Neutrophil (primary cell): Measurements from ENCODE around the gene MYBBP1A.

ENCODE experiments used
- H3K27ac ChIP-seq: fragments of 200-600 bp; sonication (generic); 2 replicates; pipeline ENCODE4 v1.5.1; 2016; ENCODE audit warnings: mild to moderate bottlenecking, moderate library complexity
- H3K27me3 ChIP-seq: fragments of 200-600 bp; sonication (generic); 2 replicates; pipeline ENCODE4 v1.6.0; 2016; ENCODE audit warnings: mild to moderate bottlenecking
- H3K36me3 ChIP-seq: fragments of 200-600 bp; sonication (generic); 2 replicates; pipeline ENCODE4 v1.5.1; 2017
- H3K4me1 ChIP-seq, 2 experiments: fragments of 200-600 bp in 1 of 2; sonication (generic) in 1 of 2; 1 replicate in 1 of 2; 2 replicates in 1 of 2; pipeline versions ENCODE4 v1.5.1 to v1.6.1; 2013 to 2016; ENCODE audit warnings: low read depth in 1 of 2, low read length in 1 of 2, mild to moderate bottlenecking in 1 of 2, moderate library complexity in 1 of 2; ENCODE audit not compliant: control insufficient read depth in 1 of 2, insufficient read depth in 1 of 2
- H3K4me3 ChIP-seq, 2 experiments: fragments of 200-600 bp in 1 of 2; sonication (generic) in 1 of 2; 1 replicate in 1 of 2; 2 replicates in 1 of 2; pipeline ENCODE4 v1.5.1; 2013 to 2016; ENCODE audit warnings: low read depth in 1 of 2, low read length in 1 of 2, mild to moderate bottlenecking in 1 of 2, moderate library complexity in 1 of 2
- H3K9me3 ChIP-seq: fragments of 200-600 bp; sonication (generic); 2 replicates; pipeline ENCODE4 v1.5.1; 2016
- TF ChIP-seq, protein P1 (sequence below): fragments of 200-600 bp; sonication (generic); IDR thresholded peaks from 2 replicates; pipeline ENCODE4 v1.5.1; 2016; ENCODE audit warnings: antibody characterized with exemption

The MYBBP1A gene

DNA sequence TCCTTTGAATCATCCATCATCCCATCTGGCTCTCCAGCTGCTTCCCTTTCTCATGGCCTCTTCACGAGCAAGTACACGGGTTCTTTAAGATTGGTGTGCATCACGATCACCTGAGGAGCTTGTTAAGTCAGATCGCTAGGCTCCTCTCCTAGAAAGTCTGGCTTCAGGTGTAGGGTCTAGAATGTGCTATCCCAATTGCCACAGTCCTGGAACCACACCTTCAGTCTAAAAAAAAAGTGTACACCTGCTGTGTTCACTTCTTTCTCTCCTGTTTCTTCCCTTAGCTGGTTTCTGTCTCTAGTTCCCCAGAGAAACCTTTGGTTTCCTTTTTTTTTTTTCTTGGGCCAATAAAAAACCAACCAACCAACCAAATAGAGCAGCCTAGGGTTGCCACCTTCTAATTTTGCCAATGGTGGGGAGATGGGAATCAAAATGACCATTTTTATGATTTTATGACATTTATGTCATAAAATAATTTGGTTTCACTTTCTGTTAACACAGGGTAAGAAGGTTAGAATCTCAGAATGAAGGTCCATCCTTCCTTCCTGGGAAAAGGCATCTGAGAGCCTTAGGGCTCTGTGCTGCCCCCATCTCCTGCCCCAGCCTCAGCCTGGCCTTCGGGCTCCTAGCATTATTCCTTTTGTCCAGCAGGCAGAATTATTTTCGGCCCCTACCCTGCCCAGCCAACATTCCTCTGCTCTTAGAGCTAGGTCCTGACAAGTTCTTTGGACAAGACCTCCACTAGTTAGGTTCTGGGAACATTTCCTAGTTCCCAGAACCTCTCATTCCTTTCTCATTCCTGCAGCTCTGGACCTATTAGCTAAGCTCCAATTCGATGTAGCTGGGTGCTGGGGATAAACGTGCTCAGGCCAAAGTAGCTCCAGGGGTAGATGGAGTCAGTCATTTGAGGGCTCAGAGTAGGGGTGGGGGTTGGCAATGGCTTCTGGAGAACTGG, 7.1 kb upstream of the MYBBP1A start:
- H3K27ac ChIP-seq = no peak overlapping the region
- H3K4me3 ChIP-seq = no peak overlapping the region
- no peaks in the 10 kb centered on the region for H3K9me3 ChIP-seq
- peaks cover 3 to 7% of the 10 kb centered on the region in 2 experiments for H3K4me1 ChIP-seq
- H3K36me3 ChIP-seq = no peaks in the 10 kb centered on the region
- H3K27me3 ChIP-seq = no peaks in the 10 kb centered on the region
- TF ChIP-seq, protein P1, sequence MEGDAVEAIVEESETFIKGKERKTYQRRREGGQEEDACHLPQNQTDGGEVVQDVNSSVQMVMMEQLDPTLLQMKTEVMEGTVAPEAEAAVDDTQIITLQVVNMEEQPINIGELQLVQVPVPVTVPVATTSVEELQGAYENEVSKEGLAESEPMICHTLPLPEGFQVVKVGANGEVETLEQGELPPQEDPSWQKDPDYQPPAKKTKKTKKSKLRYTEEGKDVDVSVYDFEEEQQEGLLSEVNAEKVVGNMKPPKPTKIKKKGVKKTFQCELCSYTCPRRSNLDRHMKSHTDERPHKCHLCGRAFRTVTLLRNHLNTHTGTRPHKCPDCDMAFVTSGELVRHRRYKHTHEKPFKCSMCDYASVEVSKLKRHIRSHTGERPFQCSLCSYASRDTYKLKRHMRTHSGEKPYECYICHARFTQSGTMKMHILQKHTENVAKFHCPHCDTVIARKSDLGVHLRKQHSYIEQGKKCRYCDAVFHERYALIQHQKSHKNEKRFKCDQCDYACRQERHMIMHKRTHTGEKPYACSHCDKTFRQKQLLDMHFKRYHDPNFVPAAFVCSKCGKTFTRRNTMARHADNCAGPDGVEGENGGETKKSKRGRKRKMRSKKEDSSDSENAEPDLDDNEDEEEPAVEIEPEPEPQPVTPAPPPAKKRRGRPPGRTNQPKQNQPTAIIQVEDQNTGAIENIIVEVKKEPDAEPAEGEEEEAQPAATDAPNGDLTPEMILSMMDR = no peak

DNA sequence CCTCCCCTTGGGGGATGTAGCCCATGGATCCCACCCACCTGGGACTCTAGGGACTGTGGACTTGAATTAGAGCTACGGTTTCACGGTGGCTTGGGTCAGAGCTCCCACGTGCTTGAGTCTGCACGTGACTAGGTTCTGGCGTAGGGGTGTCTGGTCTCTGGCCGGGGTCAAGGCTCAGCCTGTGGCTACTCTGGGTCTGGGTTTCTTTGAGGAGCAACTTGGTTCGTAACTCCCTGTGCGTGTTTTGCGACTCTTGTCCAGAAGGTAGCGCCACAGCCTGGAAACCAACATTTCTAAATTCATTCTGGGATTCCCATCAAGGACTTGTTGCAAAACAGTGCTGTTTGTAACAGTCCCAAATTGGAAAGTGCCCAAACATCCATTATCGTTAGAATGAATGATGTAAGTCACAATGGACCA, 5.7 kb upstream of the MYBBP1A start:
- TF ChIP-seq, protein P1 = no peak
- H3K4me1 ChIP-seq = peaks cover 6 to 13% of the 10 kb centered on the region in 2 experiments
- H3K27me3 ChIP-seq = no peaks in the 10 kb centered on the region
- H3K9me3 ChIP-seq = no peaks in the 10 kb centered on the region
- H3K36me3 ChIP-seq = no peaks in the 10 kb centered on the region
- no peak overlapping the region for H3K4me3 ChIP-seq
- no peak overlapping the region for H3K27ac ChIP-seq

DNA sequence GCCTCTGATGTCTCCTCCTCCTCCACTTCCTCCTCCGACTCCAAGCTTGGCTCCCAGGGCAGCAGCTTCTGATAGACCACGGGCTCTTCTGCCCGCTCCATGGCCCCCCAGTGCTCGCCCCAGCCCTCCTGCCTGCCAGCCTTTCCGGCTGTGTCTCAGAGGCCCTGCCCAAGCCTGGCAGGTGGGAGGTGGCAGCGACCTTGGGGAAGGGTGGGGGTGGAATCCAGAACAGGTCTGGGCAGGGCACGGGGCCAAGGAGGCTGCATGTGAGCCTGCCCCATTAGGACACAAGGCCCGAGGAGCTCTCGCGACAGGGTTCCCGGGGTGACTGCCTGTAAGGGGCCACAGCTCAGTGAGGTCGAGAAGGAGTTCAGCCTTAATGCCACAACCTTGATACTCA, 5.2 kb upstream of the MYBBP1A start, which contains the start of gene GGT6:
TSS of gene GGT6 (minus strand) at position 157 of the 400 bp plus-strand sequence. CDS start at position 101, 56 bp downstream.
- TF ChIP-seq, protein P1 = no peak
- Histone ChIP-seq H3K9me3 (no peaks in the 10 kb centered on the region), H3K4me3 (no peak within 1 kb of the TSS), H3K27ac (no peak within 1 kb of the TSS), H3K4me1 (peaks cover 6 to 12% of the 10 kb centered on the region in 2 experiments), H3K36me3 (no peaks in the 10 kb centered on the region), H3K27me3 (no peaks in the 10 kb centered on the region)

DNA sequence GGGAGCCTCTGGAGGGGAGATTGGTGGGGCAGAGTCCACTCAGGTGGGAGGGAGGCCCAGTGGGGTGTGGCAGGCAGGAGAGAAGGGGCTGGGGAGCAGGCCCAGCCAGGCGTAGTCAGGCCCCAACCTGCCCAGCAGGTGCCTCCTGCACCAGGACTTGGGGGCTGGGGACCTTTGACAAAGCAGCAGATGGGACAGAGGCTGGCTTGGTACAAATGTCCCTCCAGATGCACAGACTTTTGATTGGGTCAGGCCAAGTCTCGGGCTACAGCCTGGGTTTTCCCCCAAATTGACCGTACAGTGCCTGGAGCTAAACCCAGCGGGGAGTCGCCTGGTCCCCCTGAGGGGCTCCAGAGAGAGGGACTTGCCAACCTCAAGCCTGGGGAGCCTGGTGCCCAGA, 4.8 kb upstream of the MYBBP1A start:
- H3K9me3 ChIP-seq = no peaks in the 10 kb centered on the region

DNA sequence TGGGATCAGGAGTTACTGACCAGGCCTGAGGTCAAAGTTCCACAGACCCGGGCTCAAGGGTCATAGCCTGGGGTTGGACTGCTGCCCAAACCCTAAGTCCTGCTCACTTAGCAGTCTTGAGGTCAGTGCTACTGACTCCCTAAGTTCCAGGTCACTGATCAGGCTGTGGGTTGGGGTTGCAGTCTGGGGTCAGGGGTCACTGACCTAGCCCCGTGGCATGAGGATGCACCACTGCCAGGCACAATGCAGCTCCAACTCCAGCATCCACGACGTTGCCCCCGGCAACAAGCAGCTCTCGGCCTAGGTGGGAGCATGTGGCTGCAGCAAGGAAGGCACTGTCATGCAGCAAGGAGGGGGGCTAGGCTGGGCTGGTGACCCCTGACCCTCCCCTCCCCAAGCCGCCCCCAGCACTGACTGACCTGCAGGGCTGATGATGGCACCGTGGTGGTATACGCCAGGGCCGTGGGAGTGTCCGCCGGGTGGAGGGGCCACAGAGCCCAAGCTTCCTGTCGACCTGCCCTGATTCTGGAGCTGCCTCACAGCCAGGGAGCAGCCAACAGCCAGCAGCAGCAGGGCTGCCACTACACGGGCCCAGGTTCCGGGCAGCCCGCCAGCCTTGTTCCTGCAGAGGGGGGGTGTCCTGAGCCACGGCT, 4.1 kb upstream of the MYBBP1A start:
- no peak overlapping the region for H3K27ac ChIP-seq
- no peaks in the 10 kb centered on the region for H3K27me3 ChIP-seq
- H3K9me3 ChIP-seq = no peaks in the 10 kb centered on the region
- H3K4me1 ChIP-seq = peaks cover 15 to 19% of the 10 kb centered on the region in 2 experiments
- no peaks in the 10 kb centered on the region for H3K36me3 ChIP-seq
- TF ChIP-seq, protein P1 = no peak
- H3K4me3 ChIP-seq = no peak overlapping the region

More for the DNA sequence above, 4.8 kb upstream of the MYBBP1A start:
- H3K4me3 ChIP-seq = no peak overlapping the region
- TF ChIP-seq, protein P1 = no peak
- peaks cover 8 to 12% of the 10 kb centered on the region in 2 experiments for H3K4me1 ChIP-seq
- no peaks in the 10 kb centered on the region for H3K27me3 ChIP-seq
- no peak overlapping the region for H3K27ac ChIP-seq
- H3K36me3 ChIP-seq = no peaks in the 10 kb centered on the region
